Measurements from ENCODE around the gene EIF2S1.
A peak's percentile ranks its signal among the peaks of the same experiment; 100 is the strongest.
"Not testable (repeated sequence)": the region's sequence is repeated elsewhere in the genome, so short reads cannot be mapped to it uniquely, and the experiment has no call there.

EIF2S1 gene

DNA sequence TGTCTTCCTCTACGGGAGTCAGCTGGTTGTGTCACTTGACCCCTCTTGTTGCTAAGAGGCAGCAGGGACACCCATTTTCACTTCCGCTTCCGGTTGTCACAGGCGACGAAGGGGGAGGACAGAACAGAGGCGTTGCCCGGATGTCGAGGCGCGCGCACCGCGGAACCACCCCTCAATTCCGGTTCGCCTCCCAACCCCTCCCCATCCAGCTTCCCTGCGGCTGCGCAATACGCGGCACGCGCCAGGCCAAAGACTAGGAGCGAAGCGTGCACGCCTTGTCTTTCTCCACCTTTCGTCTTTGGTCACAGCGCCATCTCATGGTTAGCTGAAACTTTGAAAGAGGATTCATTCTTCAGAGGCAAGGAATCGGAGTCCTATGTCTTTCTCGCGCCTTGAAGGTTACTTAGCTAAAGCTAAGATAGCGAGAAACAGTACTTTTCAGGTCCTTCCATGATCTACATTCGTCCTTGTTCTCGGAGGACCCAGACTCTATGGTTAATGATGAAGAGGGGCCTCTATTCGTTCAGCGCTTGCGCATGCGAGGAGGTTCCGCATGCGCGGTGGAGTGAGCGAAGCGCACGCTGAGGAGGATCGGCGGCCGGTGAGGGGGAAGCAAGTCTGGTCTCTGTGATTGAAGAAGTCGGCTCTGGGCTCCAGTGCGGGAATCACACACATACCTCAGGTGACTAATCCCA, at the start of gene EIF2S1, which contains the start of gene ATP6V1D:
Gene EIF2S1 (plus strand): TSS at position 554 of the 695 bp plus-strand sequence. CDS start 4,440 bp downstream, outside the sequence.
Gene ATP6V1D (minus strand): TSS at position 30 of the 695 bp plus-strand sequence. CDS start 106 bp downstream, outside the sequence.
- DNase-seq, result peak; percentile 100

GRCh38 chr14:67311868-67312267, 48.3 kb upstream of the EIF2S1 start:
- DNase-seq, result no peak

DNA sequence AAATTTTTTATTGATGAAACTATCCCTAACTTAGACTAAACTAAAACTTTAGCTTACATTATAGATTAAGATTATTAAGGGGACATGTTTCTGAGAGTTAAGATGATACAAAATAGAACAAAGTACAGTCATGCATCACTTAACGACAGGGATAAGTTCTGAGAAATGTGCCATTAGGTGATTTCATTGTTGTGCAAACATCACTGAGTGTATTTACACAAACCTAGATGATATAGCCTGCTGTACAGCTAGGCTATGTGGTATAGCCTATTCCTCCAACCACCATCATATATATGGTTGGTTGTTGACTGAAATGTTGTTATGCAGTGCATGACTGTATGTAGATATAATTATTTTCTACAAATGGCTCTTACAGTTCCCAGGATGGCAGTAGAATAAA, 47.0 kb upstream of the EIF2S1 start:
- DNase-seq, result no peak

GRCh38 chr14:67317822-67318221, 42.3 kb upstream of the EIF2S1 start:
- no peak for DNase-seq

GRCh38 chr14:67319142-67319541, 41.0 kb upstream of the EIF2S1 start:
- DNase-seq, result no peak

DNA sequence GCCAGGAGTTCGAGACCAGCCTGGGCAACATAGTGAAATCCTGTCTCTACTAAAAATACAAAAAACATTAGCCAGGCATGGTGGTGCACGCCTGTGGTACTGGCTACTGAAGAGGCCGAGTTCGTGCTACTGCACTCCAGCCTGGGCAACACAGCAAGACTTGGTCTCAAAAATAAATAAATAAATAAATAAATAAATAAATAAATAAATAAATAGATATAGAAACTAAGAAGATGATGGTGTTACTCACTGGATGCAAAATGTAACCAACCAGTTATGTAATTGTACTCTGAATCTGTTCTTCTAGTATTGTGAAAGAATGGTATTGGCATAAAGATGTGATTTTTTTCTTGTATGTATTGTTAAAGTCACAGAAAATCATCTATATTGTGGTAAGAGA, 30.5 kb upstream of the EIF2S1 start:
- DNase-seq, result not testable (repeated sequence)

- no peak for DNase-seq
Observed at GRCh38 chr14:67331368-67332125, 28.6 kb upstream of the EIF2S1 start.

DNA sequence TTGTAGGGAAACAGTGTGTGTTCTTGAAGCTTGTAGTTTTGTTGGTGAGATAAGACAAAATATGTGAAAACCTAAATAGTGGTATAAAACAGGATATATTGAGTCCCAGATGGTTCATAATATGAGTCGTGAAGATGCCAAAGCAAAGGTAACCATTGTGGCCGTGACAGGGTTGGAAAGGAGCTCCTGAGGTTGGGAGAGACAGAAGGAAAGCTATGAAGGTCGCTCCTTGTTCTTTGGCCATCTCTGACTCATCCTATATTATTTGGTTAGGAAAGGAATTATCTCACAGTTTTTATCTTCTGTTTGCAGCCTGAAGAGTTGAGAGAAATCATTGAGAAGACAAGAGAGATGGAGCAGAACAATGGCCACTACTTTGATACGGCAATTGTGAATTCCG, 27.7 kb upstream of the EIF2S1 start:
- no peak for DNase-seq

DNA sequence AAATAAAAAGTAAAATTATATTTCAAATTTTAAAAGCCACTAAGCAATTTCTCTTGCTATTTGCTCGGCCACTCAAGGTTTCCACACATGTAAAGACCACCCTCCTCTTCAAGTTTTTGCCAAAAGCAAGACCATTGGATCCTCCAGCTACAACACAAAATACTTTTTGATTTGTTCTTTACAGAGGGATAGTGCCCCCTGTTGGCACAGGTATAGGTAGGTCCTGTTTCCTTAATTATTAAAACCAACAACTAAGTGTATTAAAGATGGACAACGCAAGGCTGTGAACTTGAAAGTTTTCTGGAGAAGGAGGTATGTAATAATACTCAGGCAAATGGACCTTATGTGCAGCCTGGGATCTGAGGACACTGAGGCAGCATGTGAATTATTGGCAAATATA, 24.3 kb upstream of the EIF2S1 start:
- DNase-seq, result no peak

DNA sequence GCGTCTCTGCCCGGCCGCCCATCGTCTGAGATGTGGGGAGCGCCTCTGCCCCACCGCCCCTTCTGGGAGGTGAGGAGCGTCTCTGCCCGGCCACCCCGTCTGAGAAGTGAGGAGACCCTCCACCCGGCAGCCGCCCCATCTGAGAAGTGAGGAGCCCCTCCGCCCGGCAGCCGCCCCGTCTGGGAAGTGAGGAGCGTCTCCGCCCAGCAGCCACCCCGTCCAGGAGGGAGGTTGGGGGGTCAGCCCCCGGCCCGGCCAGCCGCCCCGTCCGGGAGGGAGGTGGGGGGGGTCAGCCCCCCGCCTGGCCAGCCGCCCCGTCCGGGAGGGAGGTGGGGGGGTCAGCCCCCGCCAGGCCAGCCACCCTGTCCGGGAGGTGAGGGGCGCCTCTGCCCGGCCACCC, 18.9 kb upstream of the EIF2S1 start:
- DNase-seq, result not testable (repeated sequence)

DNA sequence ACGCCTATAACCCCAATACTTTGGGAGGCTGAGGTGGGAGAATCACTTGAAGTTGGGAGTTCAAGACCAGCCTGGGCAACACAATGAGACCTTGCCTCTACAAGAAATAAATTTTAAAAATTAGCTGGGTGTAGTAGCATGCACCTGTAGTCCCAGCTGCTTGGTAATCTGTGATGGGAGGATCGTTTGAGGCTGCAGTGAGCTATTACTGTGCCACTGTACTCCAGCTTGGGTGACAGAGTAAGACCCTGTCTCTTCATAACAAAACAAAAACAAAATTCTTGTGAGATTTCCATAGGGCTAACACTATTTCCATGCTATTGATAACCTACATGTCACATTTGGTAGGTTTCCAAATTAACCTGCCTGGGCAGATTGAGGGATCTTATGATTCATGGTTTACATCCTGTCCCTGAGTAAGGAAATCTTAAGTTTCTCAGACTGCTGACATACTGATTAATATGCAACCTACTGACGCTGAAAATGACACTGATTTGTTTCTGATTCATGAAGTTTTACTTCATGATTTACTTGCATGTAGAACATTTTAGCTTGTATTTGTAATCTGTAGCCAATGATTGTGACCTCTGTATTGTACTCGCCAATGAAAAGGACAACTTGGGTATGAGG, 16.4 kb upstream of the EIF2S1 start:
- no peak for DNase-seq

DNA sequence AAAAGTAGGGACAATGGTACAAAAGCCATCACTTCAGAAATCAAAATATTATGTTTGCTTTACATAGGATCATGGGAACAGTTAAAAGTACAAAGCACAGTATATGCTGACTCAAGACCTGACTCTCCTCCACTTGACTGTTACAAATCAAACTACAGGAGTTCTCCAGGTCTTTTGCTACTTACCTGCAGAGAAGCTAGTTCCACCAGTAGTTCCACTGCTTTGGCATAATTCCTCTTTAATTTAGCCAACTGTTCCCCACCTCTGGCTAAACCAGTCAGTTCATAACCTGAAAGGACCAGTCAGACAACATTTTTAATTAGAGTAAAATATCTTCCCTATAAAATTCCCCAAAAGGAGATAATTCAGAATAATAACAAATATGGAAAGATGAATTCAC, 14.5 kb upstream of the EIF2S1 start:
- DNase-seq, result no peak

DNA sequence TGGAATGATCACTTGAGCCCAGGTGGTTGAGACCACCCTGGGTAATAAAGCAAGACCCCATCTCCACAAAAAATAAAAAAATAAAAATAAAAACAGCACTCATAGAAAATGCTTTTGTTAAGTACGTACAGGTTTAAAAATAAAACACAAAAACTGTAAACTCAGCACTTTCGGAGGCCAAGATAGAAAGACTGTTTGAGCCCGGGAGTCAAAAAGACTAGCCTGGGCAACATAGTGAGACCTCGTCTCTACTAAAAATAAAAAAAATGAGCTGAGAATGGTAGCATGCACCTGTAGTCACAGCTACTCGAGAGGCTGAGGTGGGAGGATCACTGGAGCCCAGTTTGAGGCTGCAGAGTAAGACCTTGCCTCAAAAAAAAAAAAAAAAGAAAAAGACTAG, 8.1 kb upstream of the EIF2S1 start:
- no peak for DNase-seq

- no peak for DNase-seq
Observed at GRCh38 chr14:67357186-67357968, 2.8 kb upstream of the EIF2S1 start.

DNA sequence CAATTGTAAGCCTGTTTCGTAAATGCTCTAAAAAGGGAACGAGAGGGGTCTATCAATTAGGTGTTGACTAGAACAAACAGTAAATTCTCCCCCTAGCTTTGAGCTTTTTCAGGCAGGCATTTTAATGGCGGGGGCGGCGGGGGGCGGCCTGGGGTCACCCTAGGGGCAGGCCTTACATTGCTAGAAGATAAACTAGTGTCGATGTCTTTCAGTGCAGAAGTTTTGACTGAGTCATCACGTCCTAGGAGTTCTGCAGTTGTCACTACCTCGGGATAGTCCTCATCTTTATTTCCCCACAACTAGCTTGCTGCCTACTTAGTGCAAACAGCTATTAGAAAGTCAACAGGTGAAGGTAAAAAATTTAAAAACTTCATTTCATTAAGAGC, 2.2 kb upstream of the EIF2S1 start:
- DNase-seq, result no peak

DNA sequence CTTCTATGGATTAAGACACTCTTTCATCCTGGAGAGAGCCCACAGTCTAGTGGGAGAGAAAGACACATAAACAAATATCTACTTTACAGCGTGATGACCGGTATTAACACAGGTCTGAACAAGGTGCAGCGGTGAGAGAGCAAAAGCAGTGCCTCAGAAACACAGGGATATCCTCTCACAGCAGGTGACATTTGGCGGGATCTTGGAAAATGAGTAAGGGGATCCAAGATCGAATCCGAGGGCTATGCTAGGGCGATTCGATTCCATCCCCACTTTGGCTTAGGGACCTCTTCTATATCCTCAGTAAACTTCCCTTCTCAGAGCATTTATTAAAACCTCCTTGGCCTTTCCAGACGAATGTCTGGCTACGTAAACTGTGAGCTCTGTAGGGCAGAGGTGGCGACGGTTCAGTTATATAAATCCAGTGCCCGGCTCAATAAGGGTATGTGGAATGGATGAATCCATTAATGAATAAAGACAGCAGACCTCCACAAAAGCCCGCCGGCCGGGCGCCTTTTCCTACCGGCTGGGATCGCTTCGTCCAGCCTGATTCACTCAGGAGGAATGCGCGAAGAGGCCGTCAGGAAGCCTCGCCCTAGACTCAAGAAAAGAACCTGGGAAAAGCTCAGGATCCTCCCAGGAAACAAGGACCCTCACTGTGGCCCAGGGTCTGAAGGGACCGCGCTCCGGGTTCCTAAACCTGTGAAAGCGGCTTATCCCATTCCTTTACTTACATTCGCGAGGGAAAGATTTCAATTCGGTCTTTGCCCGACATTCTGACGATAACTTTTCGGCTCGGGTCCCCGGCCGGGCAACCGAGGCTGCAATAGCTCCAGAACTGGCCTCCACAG, 979 bp upstream of the EIF2S1 start:
- DNase-seq, result no peak

DNA sequence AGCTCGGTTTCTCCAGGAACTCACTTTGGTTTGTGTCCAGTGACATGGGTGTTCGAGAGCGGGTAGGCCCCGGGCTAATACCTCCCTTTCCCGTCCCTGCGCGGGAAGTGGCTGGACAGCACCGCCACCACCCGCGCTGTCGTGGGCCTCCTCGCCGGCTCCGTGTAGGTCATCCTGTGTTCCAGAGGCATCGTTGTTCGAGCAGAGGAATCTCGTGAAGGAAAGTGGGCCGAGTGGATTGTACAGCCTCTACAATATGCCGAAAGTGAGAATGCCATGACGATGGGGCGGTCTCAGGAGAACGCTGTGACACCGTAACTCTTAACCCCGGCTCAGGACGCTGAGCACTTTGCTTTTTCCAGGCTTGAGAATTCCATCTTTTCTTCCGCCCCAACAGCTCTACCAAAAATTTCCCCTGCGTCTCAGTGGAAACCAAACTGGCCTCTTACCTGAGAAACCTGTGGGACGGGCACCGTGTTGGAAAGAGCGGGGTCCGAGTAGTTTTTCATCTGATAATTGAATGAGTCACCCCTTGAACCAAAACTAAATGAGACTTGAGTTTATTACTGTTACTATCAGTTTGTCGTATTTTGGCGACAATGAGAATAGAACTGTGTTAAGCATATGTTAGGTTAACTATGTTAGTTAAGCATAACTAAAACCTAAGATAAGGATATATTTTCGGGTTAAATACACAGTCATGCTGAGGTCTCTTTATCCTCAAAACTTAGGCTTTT, 510 bp downstream of the EIF2S1 start:
- no peak for DNase-seq

DNA sequence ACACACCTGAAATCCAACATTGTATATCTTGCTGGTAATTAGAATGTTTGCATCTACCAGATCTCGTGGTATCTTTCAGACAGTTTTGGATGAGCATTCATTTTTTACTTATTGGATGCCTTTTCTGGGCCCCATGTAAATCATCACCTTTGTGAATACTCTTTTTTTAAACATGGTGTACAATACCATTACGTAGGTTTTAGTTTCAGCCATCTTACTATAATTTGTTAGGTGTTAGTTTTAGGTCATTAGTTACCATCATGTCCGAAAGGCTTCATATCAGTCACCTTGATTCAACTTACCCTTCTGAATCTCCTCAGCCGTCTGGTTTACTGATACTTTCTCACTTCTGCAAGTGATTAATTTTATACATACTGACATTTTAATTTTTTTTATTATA, 5.3 kb downstream of the EIF2S1 start:
- no peak for DNase-seq

DNA sequence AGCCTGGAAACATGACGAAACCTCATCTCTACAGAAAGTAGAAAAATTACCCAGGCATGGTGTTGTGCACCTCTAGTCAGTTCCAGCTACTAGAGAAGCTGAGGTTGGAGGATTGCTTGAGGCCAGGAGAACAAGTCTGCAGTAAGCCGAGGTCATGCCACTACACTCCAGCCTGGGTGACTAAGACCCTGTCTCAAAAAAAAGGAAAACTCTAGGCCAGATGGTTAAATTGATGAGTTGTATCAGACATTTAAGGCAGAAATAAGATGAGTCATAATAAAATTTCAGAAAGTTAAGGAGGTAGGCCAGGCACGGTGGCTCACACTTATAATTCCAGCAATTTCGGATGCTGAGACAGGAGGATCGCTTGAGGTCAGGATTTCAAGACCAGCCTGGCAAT, 10.7 kb downstream of the EIF2S1 start:
- DNase-seq, result no peak

- no peak for DNase-seq
Observed at GRCh38 chr14:67371247-67372148, 11.4 kb downstream of the EIF2S1 start.
